HG02642 (cell line): ENCODE results near the gene MAP2K6.

ENCODE experiments used
- ATAC-seq: cut with Tn5 transposase; IDR thresholded peaks from one replicate; pipeline ENCODE4 v1.9.1; 2021; ENCODE audit warnings: mild to moderate bottlenecking; ENCODE audit not compliant: unreplicated experiment, poor library complexity

Gene MAP2K6

GRCh38 chr17:69424287-69425041, 10.0 kb downstream of the MAP2K6 start:
- ATAC-seq = no peak

GRCh38 chr17:69425978-69426377, 11.5 kb downstream of the MAP2K6 start:
- ATAC-seq = no peak

- ATAC-seq = no peak
Observed at GRCh38 chr17:69427486-69428197, 13.1 kb downstream of the MAP2K6 start.

GRCh38 chr17:69428252-69428980, 13.9 kb downstream of the MAP2K6 start:
- no peak for ATAC-seq

- ATAC-seq = peak; percentile 56
Observed at GRCh38 chr17:69430488-69430887, 16.0 kb downstream of the MAP2K6 start.

- ATAC-seq = no peak
Observed at GRCh38 chr17:69431835-69432234, 17.3 kb downstream of the MAP2K6 start.

- no peak for ATAC-seq
Observed at GRCh38 chr17:69433093-69433492, 18.6 kb downstream of the MAP2K6 start.

- ATAC-seq = no peak
Observed at GRCh38 chr17:69434164-69434579, 19.7 kb downstream of the MAP2K6 start.

GRCh38 chr17:69435971-69436696, 21.6 kb downstream of the MAP2K6 start:
- ATAC-seq = no peak

GRCh38 chr17:69437475-69437874, 23.0 kb downstream of the MAP2K6 start:
- ATAC-seq = no peak

GRCh38 chr17:69438776-69439175, 24.3 kb downstream of the MAP2K6 start:
- ATAC-seq = no peak

GRCh38 chr17:69441179-69441578, 26.7 kb downstream of the MAP2K6 start:
- no peak for ATAC-seq

GRCh38 chr17:69443138-69443537, 28.6 kb downstream of the MAP2K6 start:
- ATAC-seq = no peak

GRCh38 chr17:69444023-69444422, 29.5 kb downstream of the MAP2K6 start:
- ATAC-seq = no peak

GRCh38 chr17:69445132-69445531, 30.6 kb downstream of the MAP2K6 start:
- ATAC-seq = no peak

- ATAC-seq = no peak
Observed at GRCh38 chr17:69447726-69448125, 33.2 kb downstream of the MAP2K6 start.

- ATAC-seq = no peak
Observed at GRCh38 chr17:69448431-69449102, 34.1 kb downstream of the MAP2K6 start.

GRCh38 chr17:69450131-69450530, 35.6 kb downstream of the MAP2K6 start:
- ATAC-seq = no peak

GRCh38 chr17:69450918-69451317, 36.4 kb downstream of the MAP2K6 start:
- ATAC-seq = no peak
